Chondrocyte (in vitro differentiated cells): ENCODE results near the gene ELF5. TPM values are rescaled to one million over a fixed set of nuclear protein-coding genes. Genes with fewer than 3 reads are reported as not detected.

Source experiments
- DNase-seq: peaks from one replicate; pipeline ENCODE4 v3.0.0; 2021; ENCODE audit warnings: mixed read lengths, low spot score
- H3K27ac Mint-ChIP-seq: one replicate; pipeline ENCODE4 v1.8.0; 2021; ENCODE audit warnings: mild to moderate bottlenecking, moderate library complexity, mixed read lengths; ENCODE audit not compliant: unreplicated experiment
- H3K27me3 Mint-ChIP-seq: 2 replicates; pipeline ENCODE4 v1.8.0; 2021; ENCODE audit warnings: low read depth, mixed read lengths
- H3K36me3 Mint-ChIP-seq: 2 replicates; pipeline ENCODE4 v1.8.0; 2021; ENCODE audit warnings: low read depth, mixed read lengths
- H3K4me1 Mint-ChIP-seq: 2 replicates; pipeline ENCODE4 v1.8.0; 2021; ENCODE audit warnings: low read depth, mild to moderate bottlenecking, mixed read lengths
- H3K4me3 Mint-ChIP-seq: one replicate; pipeline ENCODE4 v1.8.0; 2021; ENCODE audit warnings: mild to moderate bottlenecking, moderate library complexity, mixed read lengths; ENCODE audit not compliant: unreplicated experiment
- H3K9me3 Mint-ChIP-seq: 2 replicates; pipeline ENCODE4 v1.8.0; 2021; ENCODE audit warnings: low read depth, mixed read lengths
- total RNA-seq: library from RNA; stranded (reverse); gene quantifications from 3 replicates; pipeline ENCODE4 v1.2.1, GENCODE V29; 2021
- TF ChIP-seq, protein P1 (sequence below): fragments of 200-600 bp; sonication (generic); IDR thresholded peaks from 2 replicates; pipeline ENCODE4 v1.5.0; 2021; ENCODE audit warnings: antibody characterized with exemption, mild to moderate bottlenecking, moderate library complexity

ELF5 gene
- total RNA-seq, 1 donor from 2014 or later = not detected

DNA sequence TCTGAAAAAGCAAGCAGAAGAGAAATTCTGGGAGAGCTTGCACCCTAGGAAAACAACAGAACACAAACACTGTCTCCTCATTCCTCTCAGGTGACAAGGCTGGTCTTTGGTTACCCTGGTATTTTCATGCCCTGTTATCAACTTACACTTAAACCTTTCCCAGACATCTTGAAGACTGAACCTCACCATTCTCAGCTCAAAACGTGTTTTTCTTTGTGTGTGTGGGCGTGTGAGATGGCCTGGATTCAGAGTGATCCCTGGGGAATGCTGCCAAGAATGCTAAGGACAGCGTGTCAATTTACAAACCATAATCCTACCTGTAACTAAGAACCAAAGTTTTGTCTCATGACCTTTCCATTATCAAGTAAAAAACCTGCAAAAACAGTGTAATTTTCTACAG is 33.3 kb downstream of the ELF5 start:
- Mint-ChIP-seq H3K4me3 (no peak overlapping the region), H3K36me3 (no peaks in the 10 kb centered on the region), H3K4me1 (peaks cover 12% of the 10 kb centered on the region), H3K27me3 (peaks cover 4% of the 10 kb centered on the region), H3K27ac (peak overlapping the region; percentile 3), H3K9me3 (no peaks in the 10 kb centered on the region)
- TF ChIP-seq, protein P1, sequence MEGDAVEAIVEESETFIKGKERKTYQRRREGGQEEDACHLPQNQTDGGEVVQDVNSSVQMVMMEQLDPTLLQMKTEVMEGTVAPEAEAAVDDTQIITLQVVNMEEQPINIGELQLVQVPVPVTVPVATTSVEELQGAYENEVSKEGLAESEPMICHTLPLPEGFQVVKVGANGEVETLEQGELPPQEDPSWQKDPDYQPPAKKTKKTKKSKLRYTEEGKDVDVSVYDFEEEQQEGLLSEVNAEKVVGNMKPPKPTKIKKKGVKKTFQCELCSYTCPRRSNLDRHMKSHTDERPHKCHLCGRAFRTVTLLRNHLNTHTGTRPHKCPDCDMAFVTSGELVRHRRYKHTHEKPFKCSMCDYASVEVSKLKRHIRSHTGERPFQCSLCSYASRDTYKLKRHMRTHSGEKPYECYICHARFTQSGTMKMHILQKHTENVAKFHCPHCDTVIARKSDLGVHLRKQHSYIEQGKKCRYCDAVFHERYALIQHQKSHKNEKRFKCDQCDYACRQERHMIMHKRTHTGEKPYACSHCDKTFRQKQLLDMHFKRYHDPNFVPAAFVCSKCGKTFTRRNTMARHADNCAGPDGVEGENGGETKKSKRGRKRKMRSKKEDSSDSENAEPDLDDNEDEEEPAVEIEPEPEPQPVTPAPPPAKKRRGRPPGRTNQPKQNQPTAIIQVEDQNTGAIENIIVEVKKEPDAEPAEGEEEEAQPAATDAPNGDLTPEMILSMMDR = no peak
- no peak for DNase-seq

DNA sequence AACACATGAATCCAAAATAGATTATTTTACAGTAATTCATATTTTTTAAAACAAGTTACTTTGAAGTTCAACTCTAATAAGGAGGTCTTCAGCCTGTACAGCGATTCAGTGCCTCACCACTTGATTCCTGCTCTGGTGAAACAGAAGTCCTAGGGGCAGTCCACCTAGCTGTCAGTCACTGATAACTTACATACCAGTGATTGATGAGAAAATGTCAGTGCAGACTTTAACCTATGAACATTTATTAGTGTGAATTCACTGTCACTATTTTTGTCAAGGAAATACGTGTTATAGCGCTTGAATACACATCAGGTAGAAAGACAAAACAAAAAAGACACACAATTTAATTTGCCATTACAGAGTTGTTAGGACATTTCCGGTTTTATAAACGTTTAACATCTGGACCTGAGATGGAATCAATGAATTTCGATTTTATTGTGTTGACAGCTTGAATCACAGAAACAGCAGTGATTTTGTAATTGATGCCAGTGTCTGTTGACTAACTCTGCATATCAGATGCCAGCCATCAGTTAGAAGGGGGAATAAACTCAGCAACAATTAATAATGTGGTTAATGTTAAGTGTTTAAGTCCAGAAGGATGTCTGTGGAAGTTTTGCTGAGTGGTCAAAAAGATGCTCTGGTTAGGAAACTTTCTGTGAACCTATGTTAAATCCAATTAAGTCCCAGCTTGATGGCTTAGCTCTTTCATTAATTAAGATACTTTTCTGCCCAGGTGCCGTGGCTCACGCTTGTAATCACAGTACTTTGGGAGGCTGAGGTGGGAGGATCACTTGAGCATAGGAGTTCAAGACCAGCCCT is 34.5 kb downstream of the ELF5 start:
- Mint-ChIP-seq H3K27me3 (peaks cover 4% of the 10 kb centered on the region), H3K4me3 (no peak overlapping the region), H3K9me3 (no peaks in the 10 kb centered on the region), H3K4me1 (peaks cover 12% of the 10 kb centered on the region), H3K36me3 (no peaks in the 10 kb centered on the region), H3K27ac (no peak overlapping the region)
- TF ChIP-seq, protein P1 = no peak
- DNase-seq = no peak

DNA sequence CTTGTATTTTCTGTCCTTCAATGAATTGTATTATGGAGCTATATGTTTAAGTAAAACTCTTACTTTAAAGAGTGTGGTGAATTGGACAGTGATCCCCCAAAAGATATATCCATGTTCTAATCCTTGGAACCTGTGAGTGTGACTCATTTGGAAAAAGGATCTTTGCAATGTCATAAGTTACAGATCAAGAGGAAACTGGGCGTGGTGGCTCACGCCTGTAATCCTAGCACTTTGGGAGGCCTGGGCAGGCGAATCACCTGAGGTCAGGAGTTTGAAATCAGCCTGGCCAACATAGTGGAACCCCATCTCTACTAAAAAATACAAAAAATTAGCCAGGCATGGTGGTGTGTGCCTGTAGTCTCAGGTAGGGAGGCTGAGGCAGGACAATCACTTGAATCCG is 36.7 kb downstream of the ELF5 start:
- TF ChIP-seq, protein P1 = no peak
- DNase-seq = no peak
- Mint-ChIP-seq H3K36me3 (peaks cover 14% of the 10 kb centered on the region), H3K4me3 (no peak overlapping the region), H3K27me3 (peaks cover 4% of the 10 kb centered on the region), H3K9me3 (no peaks in the 10 kb centered on the region), H3K4me1 (peaks cover 12% of the 10 kb centered on the region), H3K27ac (no peak overlapping the region)

DNA sequence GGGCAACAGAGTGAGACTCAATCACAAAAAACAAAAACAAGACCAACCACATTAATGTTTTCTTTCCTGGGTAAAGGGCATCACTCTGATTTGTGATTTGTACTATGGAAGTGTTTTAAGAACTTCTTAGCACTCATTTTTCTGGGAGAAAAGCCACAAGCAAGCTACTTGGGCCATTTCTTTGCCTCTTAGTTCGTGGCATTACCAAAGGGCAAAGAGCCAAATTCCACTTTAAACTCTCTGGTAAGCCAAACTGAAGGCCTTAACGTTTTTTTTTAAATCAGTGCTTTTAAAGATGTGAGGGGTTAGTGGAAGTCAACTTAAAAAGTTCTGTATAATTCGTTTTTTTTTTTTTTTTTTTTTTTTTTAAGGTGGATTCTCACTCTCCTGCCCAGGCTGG is 37.9 kb downstream of the ELF5 start:
- Mint-ChIP-seq H3K27me3 (peaks cover 4% of the 10 kb centered on the region), H3K4me1 (peaks cover 11% of the 10 kb centered on the region), H3K36me3 (peaks cover 19% of the 10 kb centered on the region), H3K9me3 (no peaks in the 10 kb centered on the region), H3K4me3 (no peak overlapping the region), H3K27ac (no peak overlapping the region)
- DNase-seq = no peak
- TF ChIP-seq, protein P1 = no peak

DNA sequence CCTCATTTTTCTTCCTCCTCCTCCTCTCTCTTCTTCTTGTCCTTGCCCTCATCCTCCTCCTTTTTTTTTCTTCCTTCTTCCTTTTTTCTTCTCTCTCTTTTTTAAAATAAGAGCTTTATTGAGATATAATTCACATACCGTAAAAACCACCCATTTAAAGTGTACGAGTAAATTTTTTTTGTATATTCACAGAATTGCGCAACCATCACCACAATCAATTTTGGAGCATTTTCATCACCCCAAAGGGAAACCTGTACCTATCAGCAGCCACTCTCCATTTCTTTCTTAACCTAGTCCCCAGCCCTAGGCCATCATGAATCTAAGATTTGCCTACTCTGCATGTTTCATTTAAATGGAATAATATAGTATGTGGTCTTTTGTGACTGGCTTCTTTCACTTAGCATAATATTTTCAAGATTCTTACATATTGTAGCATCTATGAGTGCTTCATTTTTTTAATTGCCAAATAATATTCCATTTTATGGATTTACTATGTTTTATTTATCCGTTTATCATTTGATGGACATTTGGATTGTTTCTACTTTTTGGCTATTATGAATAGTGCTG is 39.9 kb downstream of the ELF5 start:
- no peaks in the 10 kb centered on the region for H3K9me3 Mint-ChIP-seq
- peaks cover 24% of the 10 kb centered on the region for H3K36me3 Mint-ChIP-seq
- no peak overlapping the region for H3K4me3 Mint-ChIP-seq
- peak overlapping the region; percentile 49 for H3K27ac Mint-ChIP-seq
- peaks cover 4% of the 10 kb centered on the region for H3K27me3 Mint-ChIP-seq
- TF ChIP-seq, protein P1 = no peak
- no peaks in the 10 kb centered on the region for H3K4me1 Mint-ChIP-seq
- no peak for DNase-seq
